ENCODE results near the gene TIMP3.

- no peak for TF ChIP-seq CTCF (IDR thresholded peaks at IDR 0.05 in 8 of 11, conservative IDR thresholded peaks at IDR 0.05 in 3 of 11)
- TF ChIP-seq POLR2A (IDR thresholded peaks at IDR 0.05) = no peak
- no peak for TF ChIP-seq POLR2AphosphoS5 (IDR thresholded peaks at IDR 0.05)
Observed at GRCh38 chr22:32832174-32832573, 30.7 kb downstream of the TIMP3 start.

Measured in spleen (tissue), 7 donors.